ENCODE data around the gene PPP1R11. TPM values are rescaled to one million over a fixed set of nuclear protein-coding genes. Genes with fewer than 3 reads are reported as not detected.

PPP1R11 gene
- total RNA-seq, 1 experiment from 2014 or later = 59.2 TPM

- ATAC-seq = no peak
- intact Hi-C loops (cut with micrococcal nuclease; ENCODE audit: unreplicated experiment) (no loop called here), in situ Hi-C loops (cut with HindIII; ENCODE audit: low pct_unique_long_range_greater_than_20kb, low sequenced_read_pairs) (no loop called here)
- Histone ChIP-seq H3K4me1 (ENCODE audit: control insufficient read depth, insufficient read depth, low read length) (no peaks in the 10 kb centered on the region), H3K27ac (ENCODE audit: low read length) (no peak overlapping the region), H3K27me3 (ENCODE audit: control insufficient read depth, insufficient read depth, low read length) (no peaks in the 10 kb centered on the region), H3K4me3 (ENCODE audit: low read depth in 2 of 2, low read length in 2 of 2) (no peak overlapping the region), H3K36me3 (ENCODE audit: control insufficient read depth, insufficient read depth, low read length) (no peaks in the 10 kb centered on the region), H3K9me3 (ENCODE audit: control insufficient read depth, insufficient read depth, low read depth, low read length) (no peaks in the 10 kb centered on the region)
- ChIA-PET CTCF (interaction anchor here (0.6 kb wide), 1 partner anchor 285 kb away, joined by 3 read pairs; no protein-coding TSS in a partner anchor), POLR2A (no interaction called here)
- DNase-seq (ENCODE audit: low read depth, low spot score) = no peak
- TF ChIP-seq CTCF (IDR thresholded peaks at IDR 0.05) = no peak
- TF ChIP-seq SIN3A (IDR thresholded peaks at IDR 0.05; ENCODE audit: borderline replicate concordance, insufficient read depth, low read depth, low read length) = no peak
- no peak for TF ChIP-seq REST (IDR thresholded peaks at IDR 0.05; ENCODE audit: insufficient read depth in 1 of 2, low read depth in 2 of 2, low read length in 1 of 2)
- no TSS peak for BruUV-seq (replicated peaks)
Measured at GRCh38 chr6:30047220-30047619, 19.8 kb upstream of the PPP1R11 start.

- POLR2A ChIA-PET = no interaction called here
- ATAC-seq (no peak), DNase-seq (ENCODE audit: low read depth, low spot score) (no peak)
- in situ Hi-C loops (cut with HindIII; ENCODE audit: low pct_unique_long_range_greater_than_20kb, low sequenced_read_pairs) = no loop called here
- Histone ChIP-seq H3K4me1 (ENCODE audit: control insufficient read depth, insufficient read depth, low read length) (no peaks in the 10 kb centered on the region), H3K27me3 (ENCODE audit: control insufficient read depth, insufficient read depth, low read length) (no peaks in the 10 kb centered on the region), H3K36me3 (ENCODE audit: control insufficient read depth, insufficient read depth, low read length) (no peaks in the 10 kb centered on the region), H3K4me3 (ENCODE audit: low read depth in 2 of 2, low read length in 2 of 2) (no peak overlapping the region), H3K9me3 (ENCODE audit: control insufficient read depth, insufficient read depth, low read depth, low read length) (no peaks in the 10 kb centered on the region), H3K27ac (ENCODE audit: low read length) (no peak overlapping the region)
- TF ChIP-seq TCF7L2 (IDR thresholded peaks at IDR 0.05; ENCODE audit: low read depth, low read length) (no peak), POLR2AphosphoS5 (IDR thresholded peaks at IDR 0.05; ENCODE audit: low read depth, low read length) (no peak), SIN3A (IDR thresholded peaks at IDR 0.05; ENCODE audit: borderline replicate concordance, insufficient read depth, low read depth, low read length) (no peak)
- no TSS peak for BruUV-seq (replicated peaks)
- CTCF ChIA-PET = no interaction called here
- intact Hi-C loops (cut with micrococcal nuclease; ENCODE audit: unreplicated experiment) = no loop called here
Measured at GRCh38 chr6:30053682-30054081, 13.3 kb upstream of the PPP1R11 start.

GRCh38 chr6:30055513-30055912 is 11.5 kb upstream of the PPP1R11 start:
- Histone ChIP-seq H3K27me3 (ENCODE audit: control insufficient read depth, insufficient read depth, low read length) (no peaks in the 10 kb centered on the region), H3K4me3 (ENCODE audit: low read depth in 2 of 2, low read length in 2 of 2) (no peak overlapping the region), H3K27ac (ENCODE audit: low read length) (no peak overlapping the region), H3K4me1 (ENCODE audit: control insufficient read depth, insufficient read depth, low read length) (peaks cover 9% of the 10 kb centered on the region), H3K9me3 (ENCODE audit: control insufficient read depth, insufficient read depth, low read depth, low read length) (no peaks in the 10 kb centered on the region), H3K36me3 (ENCODE audit: control insufficient read depth, insufficient read depth, low read length) (peaks cover 3% of the 10 kb centered on the region; the same call in 1 of the 2 replicates)
- no peak for ATAC-seq
- in situ Hi-C loops (cut with HindIII; ENCODE audit: low pct_unique_long_range_greater_than_20kb, low sequenced_read_pairs) = no loop called here
- TF ChIP-seq REST (IDR thresholded peaks at IDR 0.05; ENCODE audit: insufficient read depth in 1 of 2, low read depth in 2 of 2, low read length in 1 of 2) (no peak), CTCF (IDR thresholded peaks at IDR 0.05) (no peak), TCF7L2 (IDR thresholded peaks at IDR 0.05; ENCODE audit: low read depth, low read length) (no peak), POLR2AphosphoS5 (IDR thresholded peaks at IDR 0.05; ENCODE audit: low read depth, low read length) (no peak), SIN3A (IDR thresholded peaks at IDR 0.05; ENCODE audit: borderline replicate concordance, insufficient read depth, low read depth, low read length) (no peak)
- ChIA-PET POLR2A (no interaction called here), CTCF (no interaction called here)
- no TSS peak for BruUV-seq (replicated peaks)
- intact Hi-C loops (cut with micrococcal nuclease; ENCODE audit: unreplicated experiment) = no loop called here
- DNase-seq (ENCODE audit: low read depth, low spot score) = no peak
